Left lung (tissue), 10 donors: ENCODE data around the gene VEPH1. TPM values are rescaled to one million over a fixed set of nuclear protein-coding genes. Genes with fewer than 3 reads are reported as not detected.

Experiments used
- ATAC-seq: fragments of 200-7000 bp; cut with Tn5 transposase; one replicate; pipeline ENCODE4 v1.9.1; 2020; ENCODE audit warnings: moderate library complexity
- DNase-seq, 4 donors: peaks; one replicate each; pipeline ENCODE4 v3.0.0-alpha.2; 2013 to 2020
- H3K27ac ChIP-seq, 2 donors: fragments of 200-600 bp; sonication (generic) in 1 of 2; one replicate each; pipeline versions ENCODE4 v1.5.0 to v1.8.0; 2020 to 2021
- H3K27me3 ChIP-seq, 2 donors: fragments of 200-600 bp; sonication (generic) in 1 of 2; one replicate each; pipeline versions ENCODE4 v1.5.0 to v1.8.0; 2020 to 2021
- H3K36me3 ChIP-seq, 2 donors: fragments of 200-600 bp; sonication (generic) in 1 of 2; one replicate each; pipeline versions ENCODE4 v1.5.0 to v1.8.0; 2020 to 2021
- H3K4me1 ChIP-seq, 2 donors: fragments of 200-600 bp; one replicate each; pipeline ENCODE4 v1.8.0; 2021
- H3K4me3 ChIP-seq, 2 donors: fragments of 200-600 bp; sonication (generic) in 1 of 2; one replicate each; pipeline versions ENCODE4 v1.5.0 to v1.8.0; 2020 to 2021; ENCODE audit warnings: mild to moderate bottlenecking in 1 of 2
- H3K9me3 ChIP-seq, 2 donors: fragments of 200-600 bp; sonication (generic) in 1 of 2; one replicate each; pipeline versions ENCODE4 v1.5.0 to v1.8.0; 2020 to 2021
- CTCF ChIP-seq, 2 donors: fragments of 200-600 bp; sonication (generic) in 1 of 2; IDR thresholded peaks; one replicate each; pipeline versions ENCODE4 v1.5.0 to v1.8.0; 2021; ENCODE audit warnings: antibody characterized with exemption in 2 of 2
- intact Hi-C, 2 donors: fragments of 100-400 bp; cut with DNase I; formaldehyde crosslinking; loops; one replicate each; pipeline versions ENCODE4 v1.11.2 to v1.14.2; 2022
- polyA plus RNA-seq, 6 donors: library from polyadenylated mRNA; unstranded; fragments of 120-200 nt; gene quantifications; one replicate each; pipeline ENCODE4 v1.2.1, GENCODE V29; 2013; ENCODE audit not compliant: insufficient read length in 6 of 6
- total RNA-seq, 2 donors: library from RNA; stranded (reverse); fragmentation: NEBNext Ultra II Directional; extraction: Animal tissue kit (Norgen Biotek cat#: 25700); gene quantifications; one replicate each; pipeline ENCODE4 v1.2.1, GENCODE V29; 2021
- donor health status: DM: no; HTN: yes; CAD: no.
- donor health status: DM: no; HTN: no; CAD: no.

The VEPH1 gene
- total and polyA plus RNA-seq, 8 donors: 30.4 to 143 (median 42.6) TPM

GRCh38 chr3:157438194-157438730 is 65.0 kb downstream of the VEPH1 start:
- H3K9me3 ChIP-seq: no peaks in the 10 kb centered on the region
- peaks cover 0 to 3% of the 10 kb centered on the region in 2 donors for H3K36me3 ChIP-seq
- TF ChIP-seq CTCF (IDR thresholded peaks at IDR 0.05): no peak
- peaks cover 7 to 50% of the 10 kb centered on the region in 2 donors for H3K4me1 ChIP-seq
- intact Hi-C loops: no loop called here
- H3K4me3 ChIP-seq: peak overlapping the region; percentile 46 to 61
- ATAC-seq (peak; percentile 17), DNase-seq (peak in 2 of 4 donors; percentile 28 to 48)
- peaks cover 0 to 31% of the 10 kb centered on the region in 2 donors for H3K27me3 ChIP-seq
- no peak overlapping the region for H3K27ac ChIP-seq

- intact Hi-C loops: no loop called here
- TF ChIP-seq CTCF (IDR thresholded peaks at IDR 0.05): no peak
- ATAC-seq (peak; percentile 84), DNase-seq (peak; percentile 61 to 83 (median 70))
- H3K4me3 ChIP-seq: peak within 1 kb of the TSS; percentile 46 to 61
- H3K9me3 ChIP-seq: no peaks in the 10 kb centered on the region
- H3K27me3 ChIP-seq: peaks cover 0 to 31% of the 10 kb centered on the region in 2 donors
- H3K27ac ChIP-seq: peak within 1 kb of the TSS; percentile 59 to 63
- H3K36me3 ChIP-seq: no peaks in the 10 kb centered on the region
- H3K4me1 ChIP-seq: peaks cover 3 to 42% of the 10 kb centered on the region in 2 donors
These were observed 66.5 kb downstream of the VEPH1 start, which contains the start of gene PTX3 for GRCh38 chr3:157436583-157437291. PTX3 (plus strand) TSS chr3:157436850; CDS start chr3:157436934, 84 bp downstream.

DNA sequence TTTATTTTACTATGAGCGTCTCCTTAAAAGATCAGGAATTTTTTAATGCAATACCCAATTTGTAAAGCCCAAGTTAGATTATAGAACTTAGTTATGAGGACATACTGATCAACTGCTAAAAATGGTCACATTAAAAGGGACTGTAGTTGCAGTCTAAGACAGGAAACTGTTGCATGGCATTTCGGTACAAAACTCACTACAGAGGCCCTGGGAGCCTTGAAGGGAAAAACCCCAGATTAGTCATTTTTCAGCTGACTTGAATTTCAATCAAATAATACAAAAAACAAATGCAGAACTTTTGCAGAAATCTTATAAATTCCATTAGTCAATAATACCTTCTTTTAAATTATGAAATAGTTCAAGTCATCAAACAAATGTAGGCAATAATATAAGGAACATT is 73.5 kb downstream of the VEPH1 start:
- H3K4me3 ChIP-seq: no peak overlapping the region
- no peaks in the 10 kb centered on the region for H3K9me3 ChIP-seq
- DNase-seq (no peak), ATAC-seq (no peak)
- no peak for TF ChIP-seq CTCF (IDR thresholded peaks at IDR 0.05)
- H3K4me1 ChIP-seq: peaks cover 0 to 6% of the 10 kb centered on the region in 2 donors
- no peak overlapping the region for H3K27ac ChIP-seq
- intact Hi-C loops: no loop called here
- H3K36me3 ChIP-seq: no peaks in the 10 kb centered on the region
- H3K27me3 ChIP-seq: no peaks in the 10 kb centered on the region

DNA sequence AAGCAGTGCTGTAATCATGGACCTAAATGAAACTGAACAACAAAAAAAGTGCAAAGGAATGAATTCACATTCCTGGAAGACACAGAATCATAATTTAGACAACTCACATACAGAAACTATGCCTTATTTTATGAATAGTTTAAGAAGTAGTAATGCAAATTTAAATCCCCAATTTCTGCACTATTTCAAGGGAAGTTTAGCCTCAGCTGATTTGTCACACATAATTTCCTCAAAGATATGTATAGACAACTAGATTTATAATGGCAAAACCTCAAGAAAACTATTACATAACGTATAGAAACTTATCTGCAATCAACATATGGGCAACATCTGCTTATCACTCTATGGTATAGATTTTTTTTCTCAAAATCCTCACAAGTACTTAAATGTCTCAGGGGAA is 74.4 kb downstream of the VEPH1 start:
- no peak overlapping the region for H3K4me3 ChIP-seq
- TF ChIP-seq CTCF (IDR thresholded peaks at IDR 0.05): no peak
- H3K9me3 ChIP-seq: no peaks in the 10 kb centered on the region
- no peak overlapping the region for H3K27ac ChIP-seq
- no peak for DNase-seq
- H3K4me1 ChIP-seq: peaks cover 0 to 6% of the 10 kb centered on the region in 2 donors
- no peaks in the 10 kb centered on the region for H3K27me3 ChIP-seq
- no peaks in the 10 kb centered on the region for H3K36me3 ChIP-seq
- no peak for ATAC-seq
- intact Hi-C loops: no loop called here

- no peak overlapping the region for H3K4me3 ChIP-seq
- ATAC-seq: no peak
- no peak for TF ChIP-seq CTCF (IDR thresholded peaks at IDR 0.05)
- intact Hi-C loops: no loop called here
- H3K27ac ChIP-seq: no peak overlapping the region
- H3K9me3 ChIP-seq: no peaks in the 10 kb centered on the region
- no peaks in the 10 kb centered on the region for H3K27me3 ChIP-seq
- H3K36me3 ChIP-seq: no peaks in the 10 kb centered on the region
- H3K4me1 ChIP-seq: peaks cover 0 to 6% of the 10 kb centered on the region in 2 donors
- no peak for DNase-seq
These were observed 75.3 kb downstream of the VEPH1 start for GRCh38 chr3:157427901-157428300.
